A549 (cell line): ENCODE results near the gene LIPA. TPM values are rescaled to one million over a fixed set of nuclear protein-coding genes. Genes with fewer than 3 reads are reported as not detected.
A peak's percentile ranks its signal among the peaks of the same experiment; 100 is the strongest.
"Not testable (repeated sequence)": the region's sequence is repeated elsewhere in the genome, so short reads cannot be mapped to it uniquely, and the experiment has no call there.

ENCODE experiments used
- ATAC-seq, 2 experiments: fragments of 200-7000 bp in 1 of 2; fragments of >200 bp in 1 of 2; cut with Nextera tagmentation in 1 of 2; cut with Tn5 transposase in 1 of 2; 3 replicates each; pipeline versions ENCODE4 v1.8.0 to v1.9.1; 2018 to 2020; ENCODE audit warnings: mild to moderate bottlenecking in 1 of 2, moderate library complexity in 1 of 2
- CTCF ChIA-PET: fragments of 300-600 bp; sonication (Branson Sonifier 250); formaldehyde crosslinking; extraction: SDS; loops from one replicate; lab custom pipeline; 2021; ENCODE audit warnings: antibody characterized with exemption, inconsistent platforms; lab: Yijun Ruan, JAX
- POLR2A ChIA-PET: fragments of 350-600 bp; formaldehyde crosslinking; extraction: SDS; loops from one replicate; lab custom pipeline; 2021; ENCODE audit warnings: antibody characterized with exemption, inconsistent platforms; lab: Yijun Ruan, JAX
- DNase-seq, 2 experiments: peaks; one replicate each; pipeline versions ENCODE4 v3.0.0 to v3.0.0-alpha.2; 2011 to 2016; ENCODE audit warnings: low read depth in 1 of 2, low spot score in 1 of 2
- FAIRE-seq: peaks from 2 replicates; lab custom pipeline; 2011; peaks lifted over from hg19 to GRCh38; lab: Jason Lieb, UNC
- H3K27ac ChIP-seq, 2 experiments: fragments of >200 bp; sonication (Bioruptor Twin); formaldehyde crosslinking; 3 replicates each; pipeline ENCODE4 v1.5.1; 2016 to 2017
- H3K4me1 ChIP-seq: fragments of >200 bp; sonication (Bioruptor Twin); formaldehyde crosslinking; 3 replicates; pipeline ENCODE4 v1.6.1; 2016
- H3K4me2 ChIP-seq: fragments of >200 bp; sonication (Bioruptor Twin); formaldehyde crosslinking; 3 replicates; pipeline ENCODE4 v1.6.1; 2016
- H3K4me3 ChIP-seq: fragments of >200 bp; sonication (Bioruptor Twin); formaldehyde crosslinking; 3 replicates; pipeline ENCODE4 v1.5.1; 2016
- H3K9me3 ChIP-seq: fragments of >200 bp; sonication (Bioruptor Twin); formaldehyde crosslinking; 3 replicates; pipeline ENCODE4 v1.6.1; 2016
- ATOH8 ChIP-seq: fragments of 250-450 bp; sonication (Bioruptor Pico); IDR thresholded peaks from 2 replicates; pipeline ENCODE4 v1.5.0; 2020; ENCODE audit warnings: low read depth, mild to moderate bottlenecking, moderate library complexity
- CBX2 ChIP-seq: fragments of 200-600 bp; sonication (generic); IDR thresholded peaks from 2 replicates; pipeline ENCODE4 v1.6.1; 2016; ENCODE audit warnings: low read depth, mild to moderate bottlenecking, borderline replicate concordance
- CHD4 ChIP-seq: fragments of 200-600 bp; sonication (generic); IDR thresholded peaks from 2 replicates; pipeline ENCODE4 v1.6.1; 2016; ENCODE audit warnings: antibody characterized with exemption, mild to moderate bottlenecking, borderline replicate concordance
- EHMT2 ChIP-seq: fragments of 200-600 bp; sonication (generic); IDR thresholded peaks from 2 replicates; pipeline ENCODE4 v1.6.1; 2016; ENCODE audit warnings: antibody characterized with exemption, low read depth, mild to moderate bottlenecking, moderate library complexity
- ELK1 ChIP-seq: fragments of 150-350 bp; IDR thresholded peaks from 2 replicates; pipeline ENCODE4 v1.6.1; 2014; ENCODE audit warnings: low read depth, mild to moderate bottlenecking, low read length
- EP300 ChIP-seq, 2 experiments: fragments of >200 bp; sonication (Bioruptor Twin); formaldehyde crosslinking; IDR thresholded peaks; 2 replicates in 1 of 2; 3 replicates in 1 of 2; pipeline ENCODE4 v1.6.1; 2016 to 2017
- FOSB ChIP-seq: fragments of 250-450 bp; sonication (Bioruptor Pico); IDR thresholded peaks from 2 replicates; pipeline ENCODE4 v1.5.0; 2020; ENCODE audit warnings: mild to moderate bottlenecking, moderate library complexity
- FOSL2 ChIP-seq, 2 experiments: fragments of 450-650 bp in 1 of 2; fragments of >200 bp in 1 of 2; sonication (Bioruptor Twin) in 1 of 2; formaldehyde crosslinking; IDR thresholded peaks; 2 replicates each; pipeline versions ENCODE4 v1.5.0 to v1.6.1; 2016 to 2020; ENCODE audit warnings: mild to moderate bottlenecking in 1 of 2, moderate library complexity in 1 of 2
- HES2 ChIP-seq: fragments of >200 bp; sonication (Bioruptor Twin); formaldehyde crosslinking; IDR thresholded peaks from 2 replicates; pipeline ENCODE4 v1.6.1; 2016
- HMGXB4 ChIP-seq: fragments of 250-450 bp; sonication (Bioruptor Pico); IDR thresholded peaks from 2 replicates; pipeline ENCODE4 v1.5.0; 2021; ENCODE audit warnings: mild to moderate bottlenecking, moderate library complexity, borderline replicate concordance
- HOXA7 ChIP-seq: fragments of 250-450 bp; sonication (Bioruptor Pico); IDR thresholded peaks from 2 replicates; pipeline ENCODE4 v1.5.0; 2020; ENCODE audit warnings: mild to moderate bottlenecking, moderate library complexity
- HOXB13 ChIP-seq: fragments of 250-450 bp; sonication (Bioruptor Pico); IDR thresholded peaks from 2 replicates; pipeline ENCODE4 v1.5.0; 2020; ENCODE audit warnings: low read depth, mild to moderate bottlenecking, moderate library complexity
- HOXB5 ChIP-seq: fragments of 250-450 bp; sonication (Bioruptor Pico); IDR thresholded peaks from 2 replicates; pipeline ENCODE4 v1.5.0; 2020; ENCODE audit warnings: mild to moderate bottlenecking, moderate library complexity
- KDM5A ChIP-seq: fragments of 200-600 bp; sonication (generic); IDR thresholded peaks from 2 replicates; pipeline ENCODE4 v1.6.1; 2016; ENCODE audit warnings: antibody characterized with exemption, mild to moderate bottlenecking
- MAZ ChIP-seq: fragments of 150-350 bp; IDR thresholded peaks from 2 replicates; pipeline ENCODE4 v1.6.1; 2014; ENCODE audit warnings: antibody characterized with exemption, low read depth, low read length, borderline replicate concordance
- PHF8 ChIP-seq: fragments of 200-600 bp; sonication (generic); IDR thresholded peaks from 2 replicates; pipeline ENCODE4 v1.6.1; 2016; ENCODE audit warnings: low read depth, mild to moderate bottlenecking, antibody characterized with exemption, moderate library complexity, borderline replicate concordance
- POLR2A ChIP-seq: IDR thresholded peaks from 2 replicates; pipeline ENCODE4 v1.6.1; 2012; ENCODE audit warnings: mild to moderate bottlenecking, low read length
- RARB ChIP-seq: fragments of 250-450 bp; sonication (Bioruptor Pico); IDR thresholded peaks from 2 replicates; pipeline ENCODE4 v1.8.0; 2021; ENCODE audit warnings: mild to moderate bottlenecking, moderate library complexity
- RCOR1 ChIP-seq: fragments of 150-350 bp; IDR thresholded peaks from 2 replicates; pipeline ENCODE4 v1.6.1; 2014; ENCODE audit warnings: antibody characterized with exemption, low read length, low read depth
- USF2 ChIP-seq: fragments of 450-650 bp; IDR thresholded peaks from 2 replicates; pipeline ENCODE4 v1.6.1; 2014; ENCODE audit warnings: antibody characterized with exemption
- ZC3H11A ChIP-seq: fragments of 450-650 bp; IDR thresholded peaks from 2 replicates; pipeline ENCODE4 v1.6.1; 2014; ENCODE audit warnings: antibody characterized with exemption, mild to moderate bottlenecking
- WGBS: methylation state at CpG from one replicate; pipeline ENCODE4 v1.1.6; 2017; ENCODE audit errors: missing lambda C conversion rate; 5-methylcytosine and 5-hydroxymethylcytosine counted together
- polyA plus RNA-seq, 4 experiments: library from polyadenylated mRNA; depleted of rRNA in 3 of 4; stranded (reverse); fragments of >200 nt; fragmentation: RNase III in 1 of 4; extraction: RNeasy Plus Mini Kit Qiagen cat#74134 plus additional on column Dnase treatment in 1 of 4; gene quantifications; 2 replicates in 3 of 4; 3 replicates in 1 of 4; pipeline ENCODE4 v1.2.3, GENCODE V29; 2011 to 2017

Gene LIPA
- polyA plus RNA-seq, 2 of the 4 experiments (the other 2 are of a cell fraction) = 51.2 to 80.2 TPM

- ATAC-seq = no peak
- peaks cover 6% of the 10 kb centered on the region for H3K4me1 ChIP-seq
- FAIRE-seq = no peak
- POLR2A ChIA-PET = no interaction called here
- CTCF ChIA-PET = interaction anchor here (1.0 to 1.4 kb wide), 3 partner anchors 113 to 134 kb away, joined by 4 to 8 read pairs (median 4); no protein-coding TSS in a partner anchor
- H3K9me3 ChIP-seq = 0 out of 3 replicates have a peak, but pooled peaks cover 4% of the 10 kb centered on the region
- TF ChIP-seq HOXB13 (CRISPR knock-in tag) (no peak), FOSB (CRISPR knock-in tag) (no peak), CHD4 (no peak), ELK1 (no peak), USF2 (no peak)
- no peak overlapping the region for H3K4me2 ChIP-seq
- no peak for DNase-seq
- H3K4me3 ChIP-seq = no peak overlapping the region
- H3K27ac ChIP-seq = no peak overlapping the region
Measured at GRCh38 chr10:89255793-89256192, 4.2 kb upstream of the LIPA start.

- H3K4me1 ChIP-seq, FAIRE-seq, POLR2A ChIA-PET, H3K4me3 ChIP-seq, ATAC-seq, H3K4me2 ChIP-seq, H3K9me3 ChIP-seq, DNase-seq, H3K27ac ChIP-seq: not testable (repeated sequence)
- WGBS = 34% methylated on average over 2 of the region's 2 CpGs
- CTCF ChIA-PET = interaction anchor here (1.4 kb wide), 2 partner anchors 114 to 115 kb away, joined by 4 read pairs; no protein-coding TSS in a partner anchor
Measured at GRCh38 chr10:89255091-89255579, 3.6 kb upstream of the LIPA start.

- ChIA-PET POLR2A (interaction anchor here (0.7 kb wide), 2 partner anchors 76 to 392 kb away, joined by 3 read pairs; partner anchors contain the start of gene IFIT3), CTCF (interaction anchor here (0.6 to 2.1 kb wide), 2 partner anchors 34 to 207 kb away, joined by 3 to 12 read pairs; no protein-coding TSS in a partner anchor)
- DNase-seq (no peak), FAIRE-seq (no peak), ATAC-seq (no peak)
- H3K4me2 ChIP-seq = peak overlapping the region; percentile 30
- 0 out of 3 replicates have a peak, but pooled peaks cover 4% of the 10 kb centered on the region for H3K9me3 ChIP-seq
- WGBS = 49% methylated on average over 2 of the region's 2 CpGs
- H3K4me3 ChIP-seq = no peak overlapping the region
- TF ChIP-seq EHMT2 (no peak), HOXB5 (CRISPR knock-in tag) (no peak), MAZ (no peak), RCOR1 (no peak)
- H3K4me1 ChIP-seq = peaks cover 8% of the 10 kb centered on the region
- peak overlapping the region in 1 of 2 experiments; percentile 52; a peak in 2 of 6 replicates for H3K27ac ChIP-seq
Measured at GRCh38 chr10:89252225-89252585, 630 bp upstream of the LIPA start.

GRCh38 chr10:89250865-89251408, 638 bp downstream of the LIPA start:
- ChIA-PET POLR2A (interaction anchor here (1.0 kb wide), 1 partner anchor 13 kb away, joined by 4 read pairs; no protein-coding TSS in a partner anchor), CTCF (interaction anchor here (0.8 to 2.1 kb wide), 6 partner anchors 14 to 316 kb away, joined by 3 to 12 read pairs (median 4); no protein-coding TSS in a partner anchor)
- TF ChIP-seq ZC3H11A = no peak
- TF ChIP-seq CBX2 = no peak
- no peak for TF ChIP-seq ATOH8 (CRISPR knock-in tag)
- TF ChIP-seq POLR2A = no peak
- no peak for TF ChIP-seq EP300 (IDR thresholded peaks at IDR 0.05)
- no peak for TF ChIP-seq RARB
- no peak for TF ChIP-seq HOXB13 (CRISPR knock-in tag)
- no peak for TF ChIP-seq FOSL2 (IDR thresholded peaks at IDR 0.05)
- no peak for TF ChIP-seq FOSL2 (CRISPR knock-in tag; IDR thresholded peaks at IDR 0.05)
- TF ChIP-seq KDM5A = no peak
- TF ChIP-seq PHF8 = no peak
- TF ChIP-seq HMGXB4 (CRISPR knock-in tag) = no peak
- no peak for TF ChIP-seq HOXA7
- no peak for TF ChIP-seq HES2
- peak in 1 of 2 experiments; percentile 13 for DNase-seq
- peak overlapping the region; percentile 95 for H3K4me2 ChIP-seq
- no peak; a peak in 1 of 6 replicates for ATAC-seq
- 0 out of 3 replicates have a peak, but pooled peaks cover 4% of the 10 kb centered on the region for H3K9me3 ChIP-seq
- H3K4me1 ChIP-seq = peaks cover 8% of the 10 kb centered on the region
- WGBS = 54% methylated on average over 13 of the region's 13 CpGs
- no peak for FAIRE-seq
- H3K4me3 ChIP-seq = peak overlapping the region; percentile 93
- H3K27ac ChIP-seq = peak overlapping the region; percentile 88 to 91
